Cardiac fibroblast (primary cell): Measurements from ENCODE around the gene DMRTB1.

Experiments used
- DNase-seq, 2 donors: peaks; one replicate each; pipeline versions ENCODE4 v3.0.0 to v3.0.0-alpha.2; 2010; ENCODE audit warnings: low read depth in 2 of 2
- H3K4me3 ChIP-seq, 2 donors: replicated peaks in 1 of 2; 1 replicate in 1 of 2; 2 replicates in 1 of 2; pipeline ENCODE4 v1.5.1; 2011; ENCODE audit warnings: low read depth in 2 of 2, low read length in 2 of 2, mild to moderate bottlenecking in 2 of 2, moderate library complexity in 1 of 2
- CTCF ChIP-seq: IDR thresholded peaks from one replicate; pipeline ENCODE4 v1.5.1; 2011; ENCODE audit warnings: low read depth, mild to moderate bottlenecking, low read length, inconsistent platforms

The DMRTB1 gene

GRCh38 chr1:53503433-53504217, 44.4 kb downstream of the DMRTB1 start:
- no peak for DNase-seq
- H3K4me3 ChIP-seq: no peak overlapping the region
- TF ChIP-seq CTCF: no peak

GRCh38 chr1:53504901-53505300, 45.7 kb downstream of the DMRTB1 start:
- no peak for TF ChIP-seq CTCF
- H3K4me3 ChIP-seq: no peak overlapping the region

GRCh38 chr1:53505401-53505800, 46.2 kb downstream of the DMRTB1 start:
- TF ChIP-seq CTCF: no peak
- no peak overlapping the region for H3K4me3 ChIP-seq
- no peak for DNase-seq

More at GRCh38 chr1:53504901-53505300, 45.7 kb downstream of the DMRTB1 start:
- no peak for DNase-seq

- no peak for TF ChIP-seq CTCF
- no peak for DNase-seq
- H3K4me3 ChIP-seq: no peak overlapping the region
These were observed 46.7 kb downstream of the DMRTB1 start for GRCh38 chr1:53505891-53506290.

GRCh38 chr1:53506355-53507050, 47.3 kb downstream of the DMRTB1 start:
- no peak overlapping the region for H3K4me3 ChIP-seq
- TF ChIP-seq CTCF: no peak
- DNase-seq: no peak

- no peak overlapping the region for H3K4me3 ChIP-seq
- TF ChIP-seq CTCF: no peak
- DNase-seq: no peak
These were observed 48.1 kb downstream of the DMRTB1 start for GRCh38 chr1:53507116-53507820.
